K562 (cell line): Measurements from ENCODE around the gene USP5.

Source experiments
- CTCF ChIP-seq, 3 experiments: IDR thresholded peaks in 2 of 3; conservative IDR thresholded peaks in 1 of 3; 2 replicates each; pipeline ENCODE4 v1.5.1; 2011 to 2012; ENCODE audit warnings: low read length in 3 of 3, mild to moderate bottlenecking in 3 of 3, control low read depth in 2 of 3, improper control_type of control experiment in 1 of 3, inconsistent platforms in 1 of 3, low read depth in 1 of 3, mixed read lengths in 1 of 3, moderate library complexity in 1 of 3; ENCODE audit not compliant: insufficient read depth in 2 of 3
- SMAD3 ChIP-seq: fragments of 450-650 bp; formaldehyde crosslinking; conservative IDR thresholded peaks from 2 replicates; pipeline ENCODE4 v1.4.0; 2020; ENCODE audit warnings: mild to moderate bottlenecking

- TF ChIP-seq CTCF (IDR thresholded peaks at IDR 0.05 in 2 of 3, conservative IDR thresholded peaks at IDR 0.05 in 1 of 3; ENCODE audit: insufficient read depth in 2 of 3, low read depth in 1 of 3, low read length in 3 of 3) (no peak), SMAD3 (no peak)
Measured at GRCh38 chr12:6830999-6831398, 21.0 kb upstream of the USP5 start.
